Measurements from ENCODE around the gene UBXN4.

The UBXN4 gene

GRCh38 chr2:135815269-135815668 lies 73.6 kb downstream of the UBXN4 start:
- no peak for DNase-seq

GRCh38 chr2:135817466-135817865 lies 75.8 kb downstream of the UBXN4 start:
- DNase-seq = no peak

- DNase-seq = no peak
Observed at GRCh38 chr2:135817951-135818350, 76.3 kb downstream of the UBXN4 start.

DNA sequence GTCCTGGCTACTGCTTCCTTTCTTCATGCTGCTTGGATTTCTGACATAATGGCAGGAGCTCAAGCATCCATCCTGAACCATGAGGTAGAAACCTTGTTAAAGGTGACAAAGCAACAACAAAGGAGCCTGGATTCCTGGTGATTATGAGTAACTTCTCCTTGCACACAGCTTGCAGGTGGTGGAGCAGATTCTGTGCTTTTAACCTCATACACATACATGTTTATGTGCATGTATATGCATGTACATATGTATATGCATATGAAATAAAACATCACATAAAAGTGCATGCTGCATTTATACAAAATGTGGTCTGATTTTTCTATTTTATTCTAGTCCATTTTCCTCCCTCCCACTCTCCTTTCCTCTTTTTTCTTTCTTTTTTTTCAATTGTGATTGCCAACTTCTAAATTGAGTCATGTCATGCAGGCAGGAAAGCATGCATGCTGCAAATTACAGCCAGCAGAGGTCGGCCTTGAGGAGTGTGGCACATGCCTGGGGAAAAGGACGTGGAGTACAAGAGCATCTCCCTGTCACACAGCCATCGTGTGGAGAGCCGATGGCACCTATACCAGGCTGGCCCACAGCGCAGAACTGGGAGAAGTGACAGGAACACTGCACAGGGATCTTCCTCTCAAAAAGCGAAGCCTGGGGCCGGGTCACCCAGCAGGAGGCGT lies 77.4 kb downstream of the UBXN4 start:
- DNase-seq = peak in 1 of 2 donors; percentile 24

DNA sequence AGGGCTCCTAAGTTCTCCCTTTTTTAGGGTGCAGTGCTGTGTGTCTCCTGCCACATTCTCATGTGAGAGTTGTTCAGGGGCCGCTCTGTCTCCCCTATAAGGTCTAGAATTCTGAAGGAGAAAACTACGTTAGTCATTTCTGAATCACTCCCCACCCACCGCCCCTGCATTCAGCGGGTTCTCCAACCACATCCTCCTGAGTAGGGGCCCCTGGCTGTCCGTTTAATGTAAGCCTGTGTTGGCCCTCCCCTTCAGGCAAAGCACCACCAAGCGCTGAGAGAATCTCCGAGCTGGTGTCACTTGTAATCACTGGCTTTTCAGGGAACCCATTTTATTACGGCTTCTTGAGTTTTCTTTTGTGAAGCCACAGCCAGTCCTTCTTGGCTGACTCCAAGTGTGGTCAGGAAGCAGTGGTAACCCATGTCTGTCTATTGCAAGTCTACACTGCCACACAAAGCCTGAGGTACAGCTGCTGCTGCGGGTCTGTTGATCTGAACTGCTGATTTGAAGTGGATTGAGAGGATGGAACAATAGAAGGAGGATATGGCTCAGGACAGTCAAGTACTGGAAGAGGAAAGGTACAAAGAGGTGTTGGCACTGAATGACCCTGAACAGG lies 78.5 kb downstream of the UBXN4 start:
- peak in 1 of 2 donors; percentile 76 for DNase-seq

GRCh38 chr2:135821190-135821589 lies 79.5 kb downstream of the UBXN4 start:
- peak in 1 of 2 donors; percentile 14 for DNase-seq

- no peak for DNase-seq
Observed at GRCh38 chr2:135822855-135823254, 81.2 kb downstream of the UBXN4 start.

GRCh38 chr2:135825131-135825530 lies 83.5 kb downstream of the UBXN4 start:
- no peak for DNase-seq

DNA sequence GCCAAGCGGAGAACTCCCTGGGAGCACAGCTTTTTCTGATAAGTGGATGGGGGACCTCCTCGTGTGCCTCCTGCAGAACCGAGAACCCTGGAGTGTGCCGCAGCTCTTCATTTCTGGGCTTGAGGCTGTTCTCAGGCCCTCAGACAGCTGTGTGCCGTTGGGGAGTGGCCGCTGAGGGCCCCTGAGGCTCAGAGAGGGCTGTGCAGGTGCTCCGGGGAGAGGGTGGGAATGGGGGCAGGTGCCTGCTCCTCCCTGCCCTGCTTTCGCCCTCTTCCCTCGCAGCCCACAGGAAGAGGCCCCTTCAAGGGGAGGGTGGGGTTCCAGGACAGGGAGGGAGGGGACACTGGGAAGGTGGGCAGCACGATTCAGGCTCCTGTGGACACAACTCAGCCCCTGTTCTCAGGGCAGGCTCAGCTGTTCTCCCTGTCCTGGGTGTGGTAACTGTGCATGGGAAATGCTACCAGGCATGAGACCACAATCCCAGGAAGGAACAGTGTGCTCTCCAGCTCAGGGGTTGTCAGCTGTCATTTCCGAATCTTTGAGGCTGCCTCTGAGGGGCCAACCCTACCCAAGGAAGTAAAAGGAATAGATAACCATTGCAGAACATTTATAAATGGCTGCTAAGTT lies 84.0 kb downstream of the UBXN4 start:
- DNase-seq = no peak

- DNase-seq = no peak
Observed at GRCh38 chr2:135826544-135826943, 84.9 kb downstream of the UBXN4 start.

GRCh38 chr2:135829378-135830135 lies 87.9 kb downstream of the UBXN4 start:
- DNase-seq = no peak

DNA sequence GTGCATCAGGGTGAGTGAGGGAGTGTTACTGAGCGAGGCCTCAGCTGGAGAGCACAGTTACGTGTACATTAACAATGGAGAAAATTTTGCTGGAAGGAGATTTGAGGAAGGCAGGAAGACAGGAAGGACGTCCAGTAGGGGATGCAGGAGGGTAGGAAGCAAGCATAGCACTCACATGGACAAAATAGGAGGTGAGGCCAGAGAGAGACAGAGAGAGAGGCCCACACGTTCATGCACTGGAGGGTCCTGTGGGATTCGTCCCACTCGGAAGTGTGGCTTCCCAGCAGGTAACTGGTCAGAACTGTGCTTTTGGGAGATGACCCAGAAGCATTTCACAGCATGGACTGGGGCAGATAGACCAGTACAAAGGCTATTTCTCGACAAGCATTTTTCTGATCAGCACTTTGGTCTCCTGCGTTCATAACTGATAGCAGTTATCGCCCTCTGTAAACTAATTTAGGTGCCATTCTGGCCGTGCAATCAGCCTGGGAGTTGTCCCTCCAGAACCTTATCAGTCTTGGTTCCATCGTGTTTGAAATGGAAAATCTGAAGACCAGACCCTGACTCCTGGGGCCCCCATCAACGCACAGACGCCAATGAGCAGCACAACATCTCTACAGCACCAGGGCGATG lies 89.6 kb downstream of the UBXN4 start:
- no peak for DNase-seq

GRCh38 chr2:135832891-135833290 lies 91.2 kb downstream of the UBXN4 start:
- DNase-seq = no peak

Data from bone marrow (tissue), 2 donors.